ENCODE measurements around the gene HS3ST5.

DNA sequence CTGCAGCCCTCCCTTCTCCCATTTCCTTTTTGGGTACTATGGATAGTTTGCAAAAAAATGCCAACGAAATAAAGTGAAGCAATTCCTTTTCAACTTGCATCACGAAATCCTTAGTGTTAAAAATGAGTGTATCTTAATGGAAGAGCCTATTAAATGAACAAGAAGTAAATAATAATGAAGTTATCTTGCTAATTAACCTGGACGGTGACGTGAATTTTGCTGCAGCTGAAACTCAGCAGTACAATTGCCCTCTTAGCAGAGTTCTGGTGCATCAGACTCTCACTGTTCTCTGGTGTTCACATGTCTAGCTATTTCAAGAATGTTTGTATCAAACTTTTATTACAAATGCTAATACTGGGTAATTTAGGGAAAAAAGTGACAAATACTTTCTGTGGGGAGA, 252.2 kb downstream of the HS3ST5 start:
- TF ChIP-seq POLR2AphosphoS5 (IDR thresholded peaks at IDR 0.05; ENCODE audit: borderline replicate concordance, low read depth, low read length) = no peak
- TF ChIP-seq EZH2 (IDR thresholded peaks at IDR 0.05) = no peak
